Mucosa of descending colon (tissue), 3 donors: Measurements from ENCODE around the gene CYP4A22. TPM values are rescaled to one million over a fixed set of nuclear protein-coding genes. Genes with fewer than 3 reads are reported as not detected.

Source experiments
- ATAC-seq: fragments of 200-7000 bp; cut with Tn5 transposase; one replicate; pipeline ENCODE4 v1.9.1; 2020; ENCODE audit warnings: mild to moderate bottlenecking, moderate library complexity
- DNase-seq, 3 donors: peaks; one replicate each; pipeline ENCODE4 v3.0.0-alpha.2; 2020
- H3K36me3 ChIP-seq: fragments of 200-600 bp; one replicate; pipeline ENCODE4 v1.8.0; 2021; ENCODE audit warnings: low read depth, mild to moderate bottlenecking
- H3K4me1 ChIP-seq: fragments of 200-600 bp; one replicate; pipeline ENCODE4 v1.8.0; 2021; ENCODE audit warnings: low read depth, mild to moderate bottlenecking
- H3K4me3 ChIP-seq: fragments of 200-600 bp; one replicate; pipeline ENCODE4 v1.8.0; 2021; ENCODE audit warnings: mild to moderate bottlenecking
- H3K9me3 ChIP-seq: fragments of 200-600 bp; one replicate; pipeline ENCODE4 v1.8.0; 2021; ENCODE audit warnings: mild to moderate bottlenecking
- CTCF ChIP-seq: fragments of 200-600 bp; IDR thresholded peaks from one replicate; pipeline ENCODE4 v1.8.0; 2022; ENCODE audit warnings: antibody characterized with exemption, mild to moderate bottlenecking
- intact Hi-C, 2 donors: fragments of 100-400 bp; cut with DNase I in 1 of 2; cut with micrococcal nuclease in 1 of 2; formaldehyde crosslinking; loops; one replicate each; pipeline versions ENCODE4 v1.11.0 to v1.11.1; 2022; cut with DNase I, micrococcal nuclease
- total RNA-seq, 3 donors: library from RNA; stranded (reverse); fragmentation: NEBNext Ultra II Directional in 2 of 3; extraction: Animal tissue kit (Norgen Biotek cat#: 25700) in 2 of 3; gene quantifications; one replicate each; pipeline versions ENCODE4 v1.2.1 to v1.2.4, GENCODE V29; 2021 to 2023
- donor health status: DM: no; HTN: no; CAD: no; lungs with moderate emphysema.
- donor health status: DM: no; HTN: no; CAD: no.
- donor health status: DM: no; HTN: yes; CAD: no.

CYP4A22 gene
- total RNA-seq, 3 donors from 2014 or later: not detected

DNA sequence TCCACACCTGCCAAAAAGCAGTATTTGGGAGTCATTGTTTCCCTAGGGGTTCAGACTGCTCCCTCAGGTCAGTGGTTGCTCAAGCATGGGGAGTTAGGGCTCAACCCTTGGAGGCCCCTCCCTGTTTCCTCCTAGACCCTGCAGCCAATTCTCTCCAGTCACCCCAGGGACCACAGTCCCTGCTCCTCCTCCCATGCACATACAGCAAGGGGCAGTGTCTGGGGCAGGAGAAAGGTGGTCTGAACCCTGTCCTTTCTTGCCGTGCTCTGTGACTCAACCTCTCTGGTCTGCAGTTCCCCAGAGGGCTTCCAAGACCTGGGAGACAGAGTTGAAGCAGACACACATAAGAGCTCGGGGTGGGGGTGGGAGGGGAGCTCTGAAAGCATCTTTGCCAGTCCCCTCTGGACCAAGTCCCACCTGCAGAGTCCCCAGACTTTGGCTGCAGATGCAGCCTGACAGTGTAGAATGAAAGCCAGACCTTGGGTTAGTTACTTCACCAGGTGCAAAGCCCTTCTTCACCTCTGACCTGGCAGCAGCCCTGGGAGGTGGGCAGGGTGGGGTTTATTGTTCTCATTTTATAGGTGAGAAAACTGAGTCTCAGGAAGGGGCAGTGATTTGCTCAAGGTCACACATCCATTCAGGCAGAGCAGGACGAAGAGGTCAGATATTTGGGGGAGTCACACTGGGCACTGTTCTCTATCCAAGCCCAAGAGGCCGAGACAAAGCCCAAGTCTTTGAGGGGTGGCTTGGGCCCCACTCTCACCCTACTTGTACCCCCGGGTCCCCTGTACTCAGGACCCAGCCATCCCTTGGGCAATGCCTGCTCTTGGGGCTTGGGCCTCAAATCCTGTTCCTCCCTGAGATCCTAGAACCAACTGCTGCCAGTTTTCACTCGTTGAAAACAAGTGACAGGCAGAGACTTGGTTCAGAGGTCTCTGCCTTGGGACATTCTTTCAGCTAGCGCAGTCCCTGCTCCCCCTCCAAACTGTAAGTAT, 51.8 kb downstream of the CYP4A22 start:
- DNase-seq: no peak
- Histone ChIP-seq H3K4me3 (no peak overlapping the region), H3K9me3 (no peaks in the 10 kb centered on the region), H3K36me3 (no peaks in the 10 kb centered on the region), H3K4me1 (peaks cover 23% of the 10 kb centered on the region)
- no peak for ATAC-seq
- intact Hi-C loops: no loop called here
- no peak for TF ChIP-seq CTCF

DNA sequence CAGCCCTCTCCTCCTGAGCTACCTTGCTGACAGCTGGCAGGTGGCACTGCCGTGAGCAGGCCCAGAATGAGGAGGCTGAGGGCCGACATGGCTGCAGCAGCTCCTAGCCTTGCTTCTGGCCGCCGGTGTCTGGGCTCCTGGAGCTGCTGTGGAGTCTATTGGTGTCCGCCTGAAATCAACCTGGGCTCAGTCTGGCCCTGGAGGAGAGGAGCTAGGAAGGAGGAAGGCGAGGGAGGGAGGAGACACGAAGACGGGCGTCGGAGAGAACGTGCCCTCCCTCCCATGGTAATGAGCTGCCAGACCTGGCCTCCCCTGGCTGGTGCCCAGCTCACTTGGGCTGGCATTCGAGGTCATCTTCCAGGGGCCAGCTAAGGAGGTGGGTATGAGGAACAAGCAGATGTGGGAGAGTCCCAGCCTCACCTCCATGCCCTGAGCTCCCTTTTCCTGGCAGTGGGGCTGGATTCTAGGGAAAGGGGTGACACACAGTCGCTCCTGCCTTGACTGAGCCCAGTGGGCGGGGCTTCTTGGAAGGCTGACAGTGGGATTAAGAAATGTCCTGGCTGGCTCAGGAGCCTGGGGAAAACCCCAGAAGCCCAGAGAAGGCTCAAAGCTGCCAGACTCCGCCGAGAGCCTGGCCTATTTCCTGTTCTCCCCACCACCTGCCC, 52.7 kb downstream of the CYP4A22 start, which contains the start of gene PDZK1IP1:
PDZK1IP1 (minus strand) TSS at position 193 of the 665 bp plus-strand sequence; CDS start at position 89, 104 bp downstream.
- H3K9me3 ChIP-seq: no peaks in the 10 kb centered on the region
- DNase-seq (peak; percentile 86 to 89 (median 87)), ATAC-seq (peak; percentile 77)
- no peak within 1 kb of the TSS for H3K4me3 ChIP-seq
- intact Hi-C loops: loop anchor here in 1 of 2 donors (10.0 kb wide), 1 partner anchor 525 kb away; no protein-coding TSS in a partner anchor
- peaks cover 23% of the 10 kb centered on the region for H3K4me1 ChIP-seq
- H3K36me3 ChIP-seq: no peaks in the 10 kb centered on the region
- TF ChIP-seq CTCF: no peak

DNA sequence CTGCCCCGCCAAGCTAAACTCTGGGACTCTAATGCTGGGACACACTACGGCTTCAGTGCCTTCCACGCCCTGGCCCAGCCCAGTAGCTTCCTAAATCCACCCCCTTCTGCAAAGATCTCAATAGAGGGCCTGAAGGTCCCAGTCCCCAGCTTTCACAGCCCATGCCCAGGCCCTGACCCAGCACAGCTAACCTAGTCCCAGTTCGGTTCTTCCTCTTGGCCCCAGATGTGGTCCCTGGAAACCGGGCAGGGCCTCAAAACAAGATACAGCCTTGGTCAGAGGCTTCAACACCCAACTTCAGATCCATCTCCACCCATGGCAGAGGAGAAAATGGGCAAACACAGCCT, 53.2 kb downstream of the CYP4A22 start:
- DNase-seq: no peak
- no peak for TF ChIP-seq CTCF
- Histone ChIP-seq H3K4me1 (peaks cover 23% of the 10 kb centered on the region), H3K4me3 (no peak overlapping the region), H3K9me3 (no peaks in the 10 kb centered on the region), H3K36me3 (no peaks in the 10 kb centered on the region)
- intact Hi-C loops: loop anchor here in 1 of 2 donors (10.0 kb wide), 1 partner anchor 524 kb away; no protein-coding TSS in a partner anchor
- no peak for ATAC-seq

DNA sequence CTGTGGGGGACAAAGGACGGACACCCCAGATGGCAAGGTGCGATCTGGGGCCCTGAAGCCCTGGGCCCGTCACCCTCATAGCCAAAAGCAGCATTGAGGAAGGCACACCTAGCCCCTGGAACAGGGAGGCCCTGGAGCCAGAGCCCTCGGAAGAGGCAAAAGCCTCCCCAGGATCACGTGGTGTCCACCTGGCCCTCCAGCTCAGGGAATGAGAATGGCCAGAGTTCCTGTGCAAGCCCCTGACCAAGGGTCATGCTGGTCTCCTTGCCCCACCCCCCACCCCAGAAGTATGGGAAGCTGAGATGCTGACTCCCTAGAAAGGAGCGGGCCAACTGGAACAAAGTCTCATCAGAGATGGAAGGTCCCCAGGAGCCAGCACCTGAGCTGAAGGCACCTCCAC, 53.6 kb downstream of the CYP4A22 start:
- Histone ChIP-seq H3K4me3 (no peak overlapping the region), H3K4me1 (peaks cover 23% of the 10 kb centered on the region), H3K36me3 (no peaks in the 10 kb centered on the region), H3K9me3 (no peaks in the 10 kb centered on the region)
- no peak for ATAC-seq
- no peak for TF ChIP-seq CTCF
- intact Hi-C loops: loop anchor here in 1 of 2 donors (10.0 kb wide), 1 partner anchor 524 kb away; no protein-coding TSS in a partner anchor
- DNase-seq: no peak

GRCh38 chr1:47191940-47192457, 54.8 kb downstream of the CYP4A22 start:
- Histone ChIP-seq H3K9me3 (no peaks in the 10 kb centered on the region), H3K36me3 (no peaks in the 10 kb centered on the region), H3K4me3 (no peak overlapping the region), H3K4me1 (peaks cover 23% of the 10 kb centered on the region)
- intact Hi-C loops: loop anchor here in 1 of 2 donors (10.0 kb wide), 1 partner anchor 523 kb away; no protein-coding TSS in a partner anchor
- peak in 1 of 3 donors; percentile 73 for DNase-seq
- no peak for TF ChIP-seq CTCF
- no peak for ATAC-seq
